ENCODE results near the gene NAALADL2. TPM values are rescaled to one million over a fixed set of nuclear protein-coding genes. Genes with fewer than 3 reads are reported as not detected.

NAALADL2 gene
- total RNA-seq, 6 donors from 2014 or later, result 4.4 to 12.6 (median 6.3) TPM

DNA sequence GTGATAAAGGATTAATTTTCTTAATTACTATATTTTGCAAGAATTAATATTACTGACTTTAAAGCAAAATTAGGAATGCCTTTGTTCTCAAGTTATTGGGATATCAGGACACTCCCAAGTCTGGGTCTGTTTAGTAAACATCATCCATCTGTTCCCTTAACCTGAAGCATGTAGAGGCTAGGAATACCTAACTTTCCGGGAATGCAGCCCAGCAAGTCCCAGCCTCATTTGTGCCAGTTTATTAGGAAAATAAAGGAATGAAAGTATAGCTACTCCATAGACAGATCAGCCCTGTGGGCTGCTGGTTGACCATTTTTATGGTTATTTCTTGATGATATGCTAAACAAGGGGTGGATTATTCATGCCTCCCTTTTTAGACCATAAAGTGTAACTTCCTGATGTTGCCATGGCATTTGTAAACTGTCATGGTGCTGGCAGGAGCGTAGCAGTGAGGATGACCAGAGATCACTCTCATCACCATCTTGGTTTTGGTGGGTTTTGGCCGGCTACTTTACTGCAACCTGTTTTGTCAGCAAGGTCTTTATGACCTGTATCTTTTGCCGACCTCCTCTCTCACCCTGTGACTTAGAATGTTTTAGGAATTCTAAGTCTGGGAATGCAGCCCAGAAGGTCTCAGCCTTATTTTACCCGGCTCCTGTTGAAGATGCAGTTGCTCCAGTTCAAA, 540.2 kb downstream of the NAALADL2 start:
- Histone ChIP-seq H3K4me1 (no peaks in the 10 kb centered on the region), H3K9me3 (no peaks in the 10 kb centered on the region), H3K36me3 (no peaks in the 10 kb centered on the region), H3K27me3 (no peaks in the 10 kb centered on the region), H3K27ac (no peak overlapping the region), H3K4me3 (no peak overlapping the region)
- WGBS, 2 donors, result 74 to 79% methylated on average over 5 of the region's 5 CpGs
- ATAC-seq (ENCODE audit: low FRiP score in 2 of 2), result no peak
- DNase-seq, result no peak
- TF ChIP-seq POLR2AphosphoS5 (IDR thresholded peaks at IDR 0.05), result no peak

DNA sequence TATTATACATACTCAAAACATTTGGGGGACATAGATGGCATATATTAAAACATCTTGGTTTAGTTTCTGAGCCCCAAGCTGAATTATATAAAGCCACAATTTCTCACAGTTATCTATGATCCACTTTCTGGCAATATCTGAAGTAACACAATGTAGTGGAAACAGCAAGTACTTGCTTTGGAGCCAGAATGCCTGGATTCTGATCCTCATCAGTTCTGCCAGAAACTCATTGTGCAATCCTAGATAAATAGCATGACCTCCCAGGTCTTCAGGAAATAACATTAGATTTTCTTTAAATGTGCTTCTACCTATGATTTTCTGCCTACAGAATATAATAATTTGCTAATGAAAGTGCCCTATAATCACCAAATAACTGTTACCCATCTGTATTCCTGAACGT, 544.9 kb downstream of the NAALADL2 start:
- 83 to 89% methylated on average over 1 of the region's 1 CpG for WGBS, 2 donors
- ATAC-seq (ENCODE audit: low FRiP score in 2 of 2) (peak in 1 of 2 donors; percentile 54), DNase-seq (no peak)
- no peak overlapping the region for H3K27ac ChIP-seq
- TF ChIP-seq, protein P1, sequence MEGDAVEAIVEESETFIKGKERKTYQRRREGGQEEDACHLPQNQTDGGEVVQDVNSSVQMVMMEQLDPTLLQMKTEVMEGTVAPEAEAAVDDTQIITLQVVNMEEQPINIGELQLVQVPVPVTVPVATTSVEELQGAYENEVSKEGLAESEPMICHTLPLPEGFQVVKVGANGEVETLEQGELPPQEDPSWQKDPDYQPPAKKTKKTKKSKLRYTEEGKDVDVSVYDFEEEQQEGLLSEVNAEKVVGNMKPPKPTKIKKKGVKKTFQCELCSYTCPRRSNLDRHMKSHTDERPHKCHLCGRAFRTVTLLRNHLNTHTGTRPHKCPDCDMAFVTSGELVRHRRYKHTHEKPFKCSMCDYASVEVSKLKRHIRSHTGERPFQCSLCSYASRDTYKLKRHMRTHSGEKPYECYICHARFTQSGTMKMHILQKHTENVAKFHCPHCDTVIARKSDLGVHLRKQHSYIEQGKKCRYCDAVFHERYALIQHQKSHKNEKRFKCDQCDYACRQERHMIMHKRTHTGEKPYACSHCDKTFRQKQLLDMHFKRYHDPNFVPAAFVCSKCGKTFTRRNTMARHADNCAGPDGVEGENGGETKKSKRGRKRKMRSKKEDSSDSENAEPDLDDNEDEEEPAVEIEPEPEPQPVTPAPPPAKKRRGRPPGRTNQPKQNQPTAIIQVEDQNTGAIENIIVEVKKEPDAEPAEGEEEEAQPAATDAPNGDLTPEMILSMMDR (IDR thresholded peaks at IDR 0.05), result no peak
- no peak for TF ChIP-seq POLR2AphosphoS5 (IDR thresholded peaks at IDR 0.05)
- no peak for TF ChIP-seq POLR2A (IDR thresholded peaks at IDR 0.05)
- no peak for TF ChIP-seq EP300 (IDR thresholded peaks at IDR 0.05)
- no peaks in the 10 kb centered on the region for H3K9me3 ChIP-seq
- H3K27me3 ChIP-seq, result no peaks in the 10 kb centered on the region
- H3K4me1 ChIP-seq, result no peaks in the 10 kb centered on the region
- no peak overlapping the region for H3K4me3 ChIP-seq
- H3K36me3 ChIP-seq, result no peaks in the 10 kb centered on the region

DNA sequence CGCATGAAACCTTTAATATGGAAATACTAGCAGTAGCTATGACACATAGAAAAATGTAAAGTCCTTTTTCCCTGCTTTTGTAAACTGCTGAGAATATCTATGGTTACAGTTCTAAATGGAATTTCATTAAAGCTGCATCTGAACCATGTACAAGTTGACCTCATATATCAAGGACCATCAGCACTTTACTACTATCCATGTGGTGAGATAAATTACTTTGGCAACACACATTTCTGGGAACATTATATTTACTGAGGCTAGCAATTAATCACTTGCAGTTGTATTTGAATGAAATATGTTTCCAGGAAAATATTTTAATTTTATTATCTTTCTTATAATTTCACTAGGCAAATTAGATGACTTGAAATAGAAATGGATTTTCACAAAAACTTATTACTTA, 545.5 kb downstream of the NAALADL2 start:
- no peak for TF ChIP-seq POLR2A (IDR thresholded peaks at IDR 0.05)
- DNase-seq, result no peak
- WGBS, 2 donors, result 92 to 94% methylated on average over 1 of the region's 1 CpG

DNA sequence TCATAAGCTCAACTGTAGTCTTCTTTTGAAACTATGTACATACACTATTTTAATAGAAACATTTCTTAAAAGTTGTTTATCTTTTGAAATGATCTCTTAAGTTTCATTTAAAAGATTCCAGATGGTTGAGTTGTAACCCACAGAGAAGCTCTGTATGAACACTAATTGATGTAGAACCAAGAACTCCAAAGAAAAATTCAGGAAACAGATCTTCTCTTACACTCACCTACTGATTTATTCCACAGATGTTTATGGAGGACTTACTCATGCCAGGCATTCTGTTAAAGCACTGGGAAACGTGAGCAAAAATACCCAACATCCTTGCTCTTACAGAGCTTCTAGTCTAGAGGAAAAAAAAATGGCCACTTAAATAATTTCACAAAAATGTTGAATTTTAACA, 551.1 kb downstream of the NAALADL2 start:
- DNase-seq, result no peak
- no peaks in the 10 kb centered on the region for H3K27me3 ChIP-seq
- H3K4me1 ChIP-seq, result no peaks in the 10 kb centered on the region
- H3K4me3 ChIP-seq, result no peak overlapping the region
- H3K36me3 ChIP-seq, result no peaks in the 10 kb centered on the region
- no peaks in the 10 kb centered on the region for H3K9me3 ChIP-seq
- H3K27ac ChIP-seq, result no peak overlapping the region
- TF ChIP-seq EP300 (IDR thresholded peaks at IDR 0.05), result no peak
- 70 to 75% methylated on average over 1 of the region's 1 CpG for WGBS, 2 donors
- no peak for ATAC-seq (ENCODE audit: low FRiP score in 2 of 2)

More for the DNA sequence above, 545.5 kb downstream of the NAALADL2 start:
- H3K9me3 ChIP-seq, result no peaks in the 10 kb centered on the region
- no peaks in the 10 kb centered on the region for H3K36me3 ChIP-seq
- no peak overlapping the region for H3K4me3 ChIP-seq
- no peak overlapping the region for H3K27ac ChIP-seq
- ATAC-seq (ENCODE audit: low FRiP score in 2 of 2), result no peak
- H3K4me1 ChIP-seq, result no peaks in the 10 kb centered on the region
- H3K27me3 ChIP-seq, result no peaks in the 10 kb centered on the region

DNA sequence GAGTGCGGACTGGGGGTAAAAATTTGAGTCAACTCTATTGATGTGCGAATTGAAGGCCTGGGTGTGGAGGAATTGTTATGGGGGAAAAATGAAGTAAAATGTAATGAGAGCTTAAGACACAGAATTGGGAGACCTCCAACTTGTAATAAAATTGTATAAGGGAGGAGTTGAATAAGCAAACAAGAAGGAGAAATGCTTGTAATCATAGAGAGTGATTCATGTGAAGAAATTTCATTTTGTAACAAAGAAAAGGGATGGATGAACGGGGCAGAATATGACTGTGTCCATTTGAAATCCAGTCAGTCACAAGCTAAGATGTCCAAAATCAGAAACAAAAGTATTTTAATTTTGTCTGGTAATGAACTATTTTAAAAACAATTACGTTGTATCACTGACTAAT, 552.3 kb downstream of the NAALADL2 start:
- 89 to 92% methylated on average over 4 of the region's 4 CpGs for WGBS, 2 donors
- ATAC-seq (ENCODE audit: low FRiP score in 2 of 2) (no peak), DNase-seq (no peak)
- no peaks in the 10 kb centered on the region for H3K4me1 ChIP-seq
- H3K27me3 ChIP-seq, result no peaks in the 10 kb centered on the region
- no peaks in the 10 kb centered on the region for H3K9me3 ChIP-seq
- H3K4me3 ChIP-seq, result no peak overlapping the region
- H3K36me3 ChIP-seq, result no peaks in the 10 kb centered on the region
- no peak overlapping the region for H3K27ac ChIP-seq
- TF ChIP-seq POLR2AphosphoS5 (IDR thresholded peaks at IDR 0.05) (no peak), POLR2A (IDR thresholded peaks at IDR 0.05) (no peak), EP300 (IDR thresholded peaks at IDR 0.05) (no peak)
- TF ChIP-seq, protein P1 (IDR thresholded peaks at IDR 0.05), result no peak

DNA sequence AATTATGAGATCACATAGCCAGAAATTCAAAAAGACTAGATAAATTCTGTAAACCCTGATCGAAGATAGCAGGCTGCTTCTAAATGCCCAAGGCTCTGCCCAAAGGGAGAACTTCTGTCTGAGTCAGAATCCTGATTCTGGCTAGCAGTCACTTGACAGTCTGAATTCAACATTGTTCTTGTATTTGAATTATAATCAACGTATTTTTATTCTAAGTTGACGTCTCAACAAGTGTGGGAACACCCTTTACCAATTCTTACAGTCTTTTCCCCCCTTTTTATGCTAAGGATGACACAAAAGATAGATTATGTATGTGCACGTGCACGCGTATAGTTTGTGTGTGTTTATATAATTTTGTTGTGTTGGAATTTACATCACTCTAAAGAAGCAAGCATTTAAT, 552.8 kb downstream of the NAALADL2 start:
- TF ChIP-seq POLR2A (IDR thresholded peaks at IDR 0.05), result no peak
- TF ChIP-seq, protein P1 (IDR thresholded peaks at IDR 0.05), result no peak
- TF ChIP-seq EP300 (IDR thresholded peaks at IDR 0.05), result no peak
- TF ChIP-seq POLR2AphosphoS5 (IDR thresholded peaks at IDR 0.05), result no peak
- 83 to 84% methylated on average over 6 of the region's 6 CpGs for WGBS, 2 donors
- H3K9me3 ChIP-seq, result no peaks in the 10 kb centered on the region
- no peak overlapping the region for H3K27ac ChIP-seq
- no peaks in the 10 kb centered on the region for H3K27me3 ChIP-seq
- no peak overlapping the region for H3K4me3 ChIP-seq
- ATAC-seq (ENCODE audit: low FRiP score in 2 of 2), result no peak
- H3K36me3 ChIP-seq, result no peaks in the 10 kb centered on the region
- no peaks in the 10 kb centered on the region for H3K4me1 ChIP-seq
- DNase-seq, result no peak

Measured in upper lobe of left lung (tissue), 6 donors.